IPS DF 19.7 (cell line): Measurements from ENCODE around the gene TMEM176B.
"Not testable (repeated sequence)": the region's sequence is repeated elsewhere in the genome, so short reads cannot be mapped to it uniquely, and the experiment has no call there.

Experiments used
- DNase-seq: peaks from one replicate; pipeline ENCODE4 v3.0.0-alpha.2; 2013; ENCODE audit warnings: low read depth, low spot score

TMEM176B gene

GRCh38 chr7:150790416-150791075 lies 9.6 kb downstream of the TMEM176B start:
- no peak for DNase-seq

GRCh38 chr7:150788474-150789269 lies 11.5 kb downstream of the TMEM176B start:
- DNase-seq = no peak

GRCh38 chr7:150787321-150788281 lies 12.6 kb downstream of the TMEM176B start:
- DNase-seq = no peak

- DNase-seq = no peak
Measured at GRCh38 chr7:150784954-150785353, 15.2 kb downstream of the TMEM176B start.

- no peak for DNase-seq
Measured at GRCh38 chr7:150784120-150784736, 15.9 kb downstream of the TMEM176B start.

GRCh38 chr7:150781961-150782360 lies 18.2 kb downstream of the TMEM176B start:
- DNase-seq = no peak

- no peak for DNase-seq
Measured at GRCh38 chr7:150781103-150781502, 19.1 kb downstream of the TMEM176B start.

GRCh38 chr7:150780292-150780691 lies 19.9 kb downstream of the TMEM176B start:
- no peak for DNase-seq

- DNase-seq = no peak
Measured at GRCh38 chr7:150778738-150779301, 21.3 kb downstream of the TMEM176B start.

- no peak for DNase-seq
Measured at GRCh38 chr7:150778014-150778737, 22.0 kb downstream of the TMEM176B start.

GRCh38 chr7:150774131-150774530 lies 26.0 kb downstream of the TMEM176B start:
- not testable (repeated sequence) for DNase-seq

- no peak for DNase-seq
Measured at GRCh38 chr7:150769768-150770167, 30.4 kb downstream of the TMEM176B start.

- no peak for DNase-seq
Measured at GRCh38 chr7:150766334-150766709, 33.8 kb downstream of the TMEM176B start.

GRCh38 chr7:150759479-150759878 lies 40.7 kb downstream of the TMEM176B start:
- DNase-seq = no peak

GRCh38 chr7:150756858-150757257 lies 43.3 kb downstream of the TMEM176B start:
- no peak for DNase-seq

GRCh38 chr7:150756166-150756565 lies 44.0 kb downstream of the TMEM176B start:
- no peak for DNase-seq

- no peak for DNase-seq
Measured at GRCh38 chr7:150755473-150756099, 44.6 kb downstream of the TMEM176B start.

GRCh38 chr7:150754951-150755350 lies 45.2 kb downstream of the TMEM176B start:
- no peak for DNase-seq

GRCh38 chr7:150753826-150754603 lies 46.1 kb downstream of the TMEM176B start:
- no peak for DNase-seq
